Skin of body (tissue), 3 donors: ENCODE data around the gene SBNO1. TPM values are rescaled to one million over a fixed set of nuclear protein-coding genes. Genes with fewer than 3 reads are reported as not detected.
"Not testable (repeated sequence)": the region's sequence is repeated elsewhere in the genome, so short reads cannot be mapped to it uniquely, and the experiment has no call there.

Experiments
- DNase-seq: peaks from one replicate; lab custom pipeline; 2025; lab: John Stamatoyannopoulos, UW
- small RNA-seq: library from RNA; depleted of rRNA; stranded (forward); fragments of <200 nt; gene quantifications from one replicate; pipeline ENCODE3, GENCODE V24; 2014; ENCODE audit warnings: low replicate concordance
- total RNA-seq: library from RNA; depleted of rRNA; stranded (reverse); fragments of >200 nt; gene quantifications from one replicate; pipeline ENCODE4 v1.2.3, GENCODE V29; 2014

Gene SBNO1
- total RNA-seq, 1 donor from 2014 or later, result 16.8 TPM

DNA sequence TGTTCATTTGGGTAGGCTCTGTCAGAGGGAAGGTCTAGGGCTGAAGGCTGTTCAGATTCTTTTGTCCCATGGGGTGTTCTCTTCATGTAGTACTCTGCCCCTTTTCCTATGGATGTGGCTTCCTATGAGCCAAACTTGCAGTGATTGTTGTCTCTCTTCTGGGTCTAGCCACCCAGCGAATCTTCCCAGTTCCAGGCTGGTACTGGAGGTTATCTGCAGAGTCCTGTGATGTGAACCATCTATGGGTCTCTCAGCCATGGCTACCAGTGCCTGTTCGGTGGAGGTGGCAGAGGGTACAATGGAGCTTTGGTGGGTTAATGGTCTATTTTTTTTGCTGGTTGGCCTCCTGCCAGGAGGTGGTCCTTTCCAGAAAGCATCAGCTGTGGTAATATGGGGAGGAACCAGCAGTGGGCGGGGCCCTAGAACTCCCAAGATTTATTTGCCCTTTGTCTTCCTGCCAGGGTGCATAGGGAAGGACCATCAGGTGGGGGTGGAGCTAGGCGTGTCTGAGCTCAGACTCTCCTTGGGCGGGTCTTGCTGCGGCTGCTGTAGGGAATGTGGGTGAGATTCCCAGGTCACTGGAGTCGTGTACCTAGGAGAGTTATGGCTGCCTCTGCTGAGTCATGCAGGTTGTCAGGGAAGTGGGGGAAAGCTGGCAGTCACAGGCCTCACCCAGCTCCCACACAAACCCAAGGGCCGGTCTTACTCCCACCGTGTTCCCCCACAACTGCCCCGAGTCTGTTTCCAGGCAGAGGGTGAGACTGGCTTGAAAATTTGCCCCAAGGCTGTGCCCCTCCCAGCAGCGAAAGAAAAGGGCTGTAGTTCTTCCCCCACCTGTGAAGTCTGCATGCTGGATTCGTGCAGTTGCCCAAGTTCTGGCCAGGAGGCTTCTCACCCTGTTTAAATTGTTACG is 113.9 kb downstream of the SBNO1 start:
- DNase-seq, result no peak

DNA sequence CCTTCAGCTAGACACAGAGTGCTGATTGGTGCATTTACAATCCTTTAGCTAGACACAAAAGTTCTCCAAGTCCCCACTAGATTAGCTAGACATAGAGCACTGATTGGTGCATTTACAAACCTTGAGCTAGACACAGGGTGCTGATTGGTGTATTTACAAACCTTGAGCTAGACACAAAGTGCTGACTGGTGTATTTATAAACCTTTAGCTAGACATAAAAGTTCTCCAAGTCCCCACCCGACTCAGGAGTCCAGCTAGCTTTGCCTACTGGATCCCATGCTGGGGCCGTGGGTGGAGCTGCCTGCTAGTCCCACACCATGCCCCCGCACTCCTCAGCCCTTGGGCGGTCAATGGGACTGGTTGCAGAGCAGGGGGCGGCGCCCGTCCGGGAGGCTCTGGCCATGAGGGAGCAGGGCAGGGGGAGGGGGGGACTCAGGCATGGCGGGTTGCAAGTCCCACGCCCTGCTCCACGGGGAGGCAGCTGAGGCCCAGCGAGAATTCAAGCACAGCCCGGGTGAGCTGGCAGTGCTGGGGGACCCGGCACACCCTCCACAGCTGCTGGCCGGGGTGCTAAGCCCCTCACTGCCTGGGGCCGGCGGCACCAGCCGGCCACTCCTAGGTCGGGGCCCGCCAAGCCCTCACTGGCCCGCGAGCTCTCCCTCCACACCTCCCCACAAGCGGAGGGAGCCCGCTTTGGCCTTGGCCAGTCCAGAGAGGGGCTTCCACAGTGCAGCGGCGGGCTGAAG is 115.5 kb downstream of the SBNO1 start:
- DNase-seq, result not testable (repeated sequence)

DNA sequence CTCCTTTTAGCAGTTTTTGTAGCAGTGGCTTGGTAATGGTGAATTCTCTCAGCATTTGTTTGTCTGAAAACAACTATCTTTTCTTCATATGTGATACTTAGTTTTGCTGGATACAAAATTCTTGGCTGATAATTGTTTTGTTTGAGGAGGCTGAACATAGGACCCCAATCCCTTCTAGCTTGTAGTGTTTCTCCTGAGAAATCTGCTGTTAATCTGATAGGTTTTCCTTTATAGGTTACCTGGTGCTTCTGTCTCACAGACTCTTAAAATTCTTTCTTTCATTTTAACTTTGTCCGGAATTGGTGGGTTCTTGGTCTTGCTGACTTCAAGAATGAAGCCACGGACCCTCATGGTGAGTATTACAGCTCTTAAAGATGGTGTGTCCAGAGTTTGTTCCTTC is 116.5 kb downstream of the SBNO1 start:
- not testable (repeated sequence) for DNase-seq

DNA sequence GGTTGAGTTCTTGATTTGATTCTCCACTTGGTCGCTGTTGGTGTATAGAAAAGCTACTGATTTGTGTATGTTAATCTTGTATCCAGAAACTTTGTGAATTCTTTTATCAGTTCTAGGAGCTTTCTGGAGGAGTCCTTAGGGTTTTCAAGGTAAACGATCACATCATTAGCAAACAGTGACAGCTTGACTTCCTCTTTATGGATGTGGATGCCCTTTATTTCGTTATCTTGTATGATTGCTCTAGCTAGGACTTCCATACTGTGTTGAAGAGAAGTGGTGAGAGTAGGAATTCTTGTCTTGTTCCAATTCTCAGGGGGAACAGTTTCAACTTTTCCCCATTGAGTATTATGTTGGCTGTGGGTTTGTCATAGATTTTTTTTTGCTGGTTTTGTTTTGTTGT is 119.0 kb downstream of the SBNO1 start:
- DNase-seq, result no peak

DNA sequence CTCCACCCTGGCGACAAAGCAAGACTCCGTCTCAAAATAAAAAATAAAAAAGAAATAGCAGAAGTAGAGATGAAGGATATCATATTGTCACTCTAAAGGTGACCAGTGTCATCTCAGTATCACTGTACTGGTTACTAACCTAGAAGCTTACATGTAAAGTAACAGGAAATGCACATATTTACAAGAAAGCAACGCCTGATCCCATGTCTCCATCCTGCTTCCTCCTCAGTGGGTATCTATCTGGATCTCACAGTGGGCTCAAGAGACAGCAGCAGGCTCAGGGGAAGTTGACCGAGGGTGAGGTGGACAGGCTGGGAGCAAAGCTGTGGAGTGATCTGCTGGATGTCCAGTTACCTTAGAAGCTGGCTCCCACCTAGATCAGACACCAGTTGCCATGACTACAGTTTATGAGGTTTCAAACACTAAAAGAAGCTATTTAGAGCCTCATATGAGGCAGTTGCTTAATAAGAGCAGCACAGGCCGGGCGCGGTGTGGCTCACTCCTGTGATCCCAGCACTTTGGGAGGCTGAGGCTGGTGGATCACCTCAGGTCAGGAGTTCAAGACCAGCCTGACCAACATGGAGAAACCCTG is 120.9 kb downstream of the SBNO1 start:
- no peak for DNase-seq

DNA sequence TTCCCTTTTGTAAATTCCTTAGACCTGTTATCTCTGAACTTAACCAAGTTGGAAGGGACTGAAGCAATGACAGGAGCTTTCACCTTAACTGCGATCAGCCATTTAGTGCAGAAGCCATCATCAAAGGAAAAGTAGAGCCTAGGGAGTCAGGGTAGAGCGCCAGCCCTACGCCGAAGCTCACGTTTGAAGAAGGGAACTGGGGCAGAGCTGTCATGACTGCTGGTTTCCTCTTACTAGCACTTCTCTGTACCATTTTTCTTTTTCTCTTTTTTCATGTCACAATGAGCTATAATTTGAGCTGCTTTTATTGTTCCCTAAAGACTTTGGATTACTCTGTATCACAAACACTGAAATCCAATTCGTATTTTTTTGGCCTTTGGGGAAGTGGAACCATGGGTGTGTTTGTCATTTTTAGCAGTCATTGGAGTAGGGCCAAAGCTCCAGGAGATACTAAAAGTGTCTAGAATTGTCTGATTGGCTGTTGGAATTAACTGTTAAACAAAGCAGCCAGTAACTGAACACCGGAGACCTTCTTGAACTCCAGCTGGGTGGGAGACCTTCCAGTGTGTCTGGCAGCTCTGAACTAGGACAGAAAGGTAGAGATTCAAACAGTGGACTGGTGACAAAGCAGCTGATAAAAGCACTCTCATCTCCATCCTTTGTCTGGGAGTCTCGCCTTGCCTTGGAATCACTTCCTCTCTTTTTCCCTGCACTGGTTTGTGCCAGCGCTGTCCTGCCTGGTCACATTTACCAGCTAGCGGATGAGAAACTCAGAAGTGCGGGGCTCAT is 122.3 kb downstream of the SBNO1 start:
- no peak for DNase-seq

Small RNAs within 50 kb of the gene (small RNA-seq; reads per million reads assigned to genes)
- gene RF00019 (not detected), gene RNA5SP375 (not detected)

Other genes starting within 250 kb of the SBNO1 start
- 4.3 TPM for gene PITPNM2, start 213.8 kb downstream of the SBNO1 start, total RNA-seq
- 39.1 TPM for gene MPHOSPH9, start 131.7 kb downstream of the SBNO1 start, total RNA-seq
- gene MTRFR, start 131.4 kb downstream of the SBNO1 start, total RNA-seq, result 10.9 TPM
- 67.8 TPM for gene CDK2AP1, start 93.0 kb downstream of the SBNO1 start, total RNA-seq
- gene KMT5A, start 19.3 kb upstream of the SBNO1 start, total RNA-seq, result 29.5 TPM
- 1.9 TPM for gene RILPL2, start 71.8 kb upstream of the SBNO1 start, total RNA-seq
- 21.8 TPM for gene SNRNP35, start 93.3 kb upstream of the SBNO1 start, total RNA-seq
- 7.9 TPM for gene RILPL1, start 168.9 kb upstream of the SBNO1 start, total RNA-seq
- 190 TPM for gene TMED2, start 219.7 kb upstream of the SBNO1 start, total RNA-seq
- 16.9 TPM for gene DDX55, start 237.3 kb upstream of the SBNO1 start, total RNA-seq